Stimulated activated CD8-positive, alpha-beta memory T cell treated with anti-CD3 and anti-CD28 coated beads, Interleukin-12 subunit alpha, Interleukin-12 subunit beta, amount 100 ng/mL, for 1 hour (primary cell): ENCODE results near the gene UBASH3A.
"Not testable (repeated sequence)": the region's sequence is repeated elsewhere in the genome, so short reads cannot be mapped to it uniquely, and the experiment has no call there.

ENCODE experiments used
- DNase-seq: peaks from one replicate; pipeline ENCODE4 v3.0.0-alpha.2; 2020; ENCODE audit warnings: low read depth

Gene UBASH3A

DNA sequence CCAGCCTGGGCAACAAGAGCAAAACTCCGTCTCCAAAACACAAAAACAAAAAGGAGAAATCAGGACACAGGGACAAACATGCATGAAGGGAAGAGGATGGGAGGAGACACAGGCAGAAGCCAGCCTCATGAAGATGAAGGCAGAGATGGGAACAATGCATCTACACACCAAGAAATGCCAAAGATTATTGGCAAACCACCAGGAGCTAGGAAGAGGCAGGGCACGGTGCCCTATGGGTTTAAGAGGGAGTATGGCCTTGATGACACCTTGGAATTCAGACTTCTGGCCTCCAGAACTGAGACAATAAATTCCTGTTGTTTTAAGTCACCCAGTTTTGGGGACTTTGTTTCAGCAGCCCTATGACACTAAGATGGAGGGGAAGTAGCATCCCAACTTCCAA is 13.0 kb upstream of the UBASH3A start:
- no peak for DNase-seq

DNA sequence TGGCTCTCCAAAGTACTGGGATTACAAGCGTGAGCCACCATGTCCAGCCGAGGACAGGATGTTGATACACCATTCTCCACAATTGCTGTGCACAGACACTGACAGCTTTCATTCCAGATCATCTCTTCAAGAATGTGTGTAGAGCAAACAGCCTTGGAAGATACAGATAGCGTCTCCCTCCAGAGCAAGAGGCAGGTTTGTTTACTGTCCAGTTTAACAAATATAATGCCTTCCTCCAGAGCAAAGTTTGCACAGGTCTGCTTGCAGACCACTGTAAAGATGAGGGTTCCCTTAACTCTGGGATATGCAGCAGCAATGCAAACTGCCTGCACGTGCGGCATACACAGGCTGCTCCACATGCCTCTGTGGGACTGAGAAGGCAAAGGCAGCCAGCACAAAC is 12.4 kb upstream of the UBASH3A start:
- DNase-seq, result no peak

GRCh38 chr21:42392731-42393442 is 10.8 kb upstream of the UBASH3A start:
- DNase-seq, result no peak

DNA sequence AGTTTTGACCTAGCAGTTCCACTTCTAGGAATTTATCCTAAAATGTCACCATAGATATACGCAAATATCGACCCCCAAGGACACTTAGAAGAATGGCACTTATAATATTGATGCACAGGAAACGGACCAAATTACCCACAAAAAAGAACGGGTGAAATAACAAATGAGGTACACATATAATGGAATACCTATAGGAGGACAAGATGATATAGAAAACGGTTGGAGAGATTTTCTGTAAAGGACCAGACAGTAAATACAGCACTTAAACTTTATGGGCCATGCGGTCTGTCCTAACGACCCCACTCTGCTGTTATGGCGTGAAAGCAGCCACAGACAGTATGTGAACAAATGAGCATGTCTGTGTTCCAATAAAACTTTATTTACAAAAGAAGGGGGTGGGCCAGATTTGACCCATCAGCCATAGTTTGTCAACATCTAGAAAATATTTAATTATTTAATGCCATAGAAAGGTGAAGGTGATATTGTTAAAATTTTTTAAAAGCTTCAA is 10.2 kb upstream of the UBASH3A start:
- no peak for DNase-seq

GRCh38 chr21:42395302-42395701 is 8.4 kb upstream of the UBASH3A start:
- no peak for DNase-seq

- no peak for DNase-seq
These were observed 7.6 kb upstream of the UBASH3A start, which contains the start of gene TMPRSS3 for GRCh38 chr21:42395905-42396651. TMPRSS3 (minus strand) TSS chr21:42396052; CDS start chr21:42395417, 635 bp downstream.

DNA sequence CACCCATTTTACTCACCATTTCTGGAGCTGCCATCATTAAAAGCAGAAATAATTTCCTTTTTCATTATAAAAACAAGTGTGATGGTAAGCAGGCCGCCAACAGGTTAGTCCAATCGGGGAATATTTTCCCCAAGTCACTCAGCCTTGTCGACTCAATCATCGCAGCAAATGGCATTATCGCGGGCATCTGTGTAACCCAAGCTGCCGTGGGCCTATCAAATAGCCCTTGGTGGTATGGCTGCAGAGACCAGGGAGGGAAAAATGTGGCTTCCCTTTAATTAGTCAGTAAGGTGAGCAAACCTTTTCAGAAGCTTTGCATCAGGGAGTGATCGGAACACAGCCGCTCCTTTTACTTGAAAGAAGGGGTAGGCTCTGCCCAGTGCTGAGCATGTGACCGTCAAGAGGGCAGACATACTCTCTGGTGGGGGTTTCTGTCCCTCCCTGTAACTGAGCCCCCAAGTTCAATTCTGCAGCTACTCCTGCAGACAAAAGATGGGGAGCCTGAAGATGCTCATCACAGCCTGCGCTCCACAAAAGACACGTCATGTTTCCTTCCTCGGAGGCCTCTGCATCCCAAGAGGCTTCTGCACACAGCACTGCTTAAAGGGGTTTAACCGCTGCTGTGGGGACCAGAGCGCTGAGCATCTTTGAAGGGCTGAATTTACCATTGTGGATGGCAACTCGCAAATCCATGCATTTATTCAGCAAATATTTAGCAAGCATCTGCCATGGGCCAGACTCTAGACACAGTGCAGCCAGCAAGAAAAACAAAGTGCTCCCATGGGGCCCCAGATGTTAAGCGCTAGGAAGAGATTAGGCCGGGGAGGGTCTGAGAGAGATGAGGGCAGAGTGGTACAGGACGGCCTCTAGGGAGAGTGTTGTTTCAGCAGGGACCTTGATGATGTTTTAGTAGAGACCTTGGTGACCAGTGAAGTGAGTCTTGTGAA is 6.6 kb upstream of the UBASH3A start:
- DNase-seq, result no peak

GRCh38 chr21:42397746-42398394 is 5.8 kb upstream of the UBASH3A start:
- no peak for DNase-seq

GRCh38 chr21:42398436-42399028 is 5.2 kb upstream of the UBASH3A start:
- DNase-seq, result no peak

DNA sequence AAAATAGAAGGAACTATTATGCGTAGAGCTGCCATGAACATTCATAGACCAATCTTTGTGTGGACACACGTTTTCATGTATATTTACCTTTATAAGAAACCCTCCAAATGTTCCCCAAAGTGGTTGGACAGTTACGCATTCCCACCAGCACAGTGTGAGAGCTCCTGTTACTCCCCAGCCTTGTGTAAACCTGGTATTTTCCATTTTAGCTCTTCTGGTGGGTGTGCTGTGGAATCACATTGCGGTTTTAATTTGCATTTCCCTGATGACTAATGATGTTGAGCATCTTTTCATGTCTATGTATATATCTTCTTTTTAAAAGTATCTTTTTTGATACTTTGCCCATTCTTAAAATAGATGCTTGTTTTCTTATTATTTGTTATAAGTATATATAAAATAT is 3.2 kb upstream of the UBASH3A start:
- no peak for DNase-seq

DNA sequence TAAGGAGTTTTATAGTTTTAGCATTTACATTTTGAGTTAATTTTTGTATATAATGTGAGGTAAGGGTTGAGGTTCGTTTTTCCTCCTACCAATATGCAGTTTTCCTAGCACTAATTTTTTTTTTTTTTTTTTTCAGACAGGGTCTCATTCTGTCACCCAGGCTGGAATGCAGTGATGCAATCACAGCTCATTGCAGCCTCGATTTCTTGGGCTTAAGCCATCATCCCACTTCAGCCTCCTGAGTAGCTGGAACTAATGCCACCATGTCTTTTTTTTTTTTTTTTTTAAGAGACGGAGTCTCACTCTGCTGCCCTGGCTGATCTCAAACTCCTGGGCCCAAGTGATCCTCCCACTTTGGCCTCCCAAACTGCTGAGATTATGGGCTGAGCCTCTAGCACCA is 2.5 kb upstream of the UBASH3A start:
- DNase-seq, result no peak

GRCh38 chr21:42401820-42402251 is 1.9 kb upstream of the UBASH3A start:
- no peak for DNase-seq

DNA sequence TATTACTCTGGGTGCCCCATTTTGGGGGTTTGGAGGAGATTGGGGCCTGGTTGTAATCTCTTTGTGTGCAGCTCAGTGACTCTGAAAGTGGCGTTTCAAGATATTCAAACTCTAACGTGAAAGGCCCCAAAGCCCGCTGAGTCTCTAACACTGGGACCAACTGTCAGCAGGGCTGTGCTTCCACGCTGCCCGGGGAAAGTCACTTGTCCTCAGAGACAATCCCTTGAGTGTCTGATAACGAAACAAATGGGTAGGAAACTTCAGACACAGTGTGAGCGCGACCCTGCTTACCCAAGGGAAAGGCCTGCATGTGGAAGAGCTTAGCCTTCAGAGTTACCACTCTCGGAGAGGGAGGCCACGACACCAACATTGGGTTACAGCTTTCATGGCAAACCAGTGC is 837 bp downstream of the UBASH3A start:
- DNase-seq, result no peak

- no peak for DNase-seq
These were observed 1.6 kb downstream of the UBASH3A start for GRCh38 chr21:42405064-42406013.

DNA sequence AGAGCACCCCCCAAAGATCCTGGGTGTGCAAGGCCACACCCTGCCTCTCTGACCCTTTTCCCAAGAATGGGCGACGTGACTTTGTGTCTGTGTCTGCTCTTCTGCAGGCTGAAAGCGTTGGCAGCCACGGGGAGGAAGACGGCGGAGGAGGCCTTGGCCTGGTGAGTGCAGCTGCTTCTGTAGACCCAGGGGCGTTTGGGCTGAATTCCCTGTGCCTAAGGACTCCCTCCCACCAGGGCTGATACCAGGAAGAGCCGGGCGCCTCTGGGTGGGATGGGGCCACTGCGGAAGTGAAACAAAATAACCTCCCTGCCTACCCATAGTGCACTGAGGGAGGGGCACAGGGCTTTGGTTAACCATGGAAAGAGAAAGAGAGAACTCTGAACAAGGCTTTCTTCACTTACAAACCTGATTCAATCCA is 2.5 kb downstream of the UBASH3A start:
- DNase-seq, result no peak

DNA sequence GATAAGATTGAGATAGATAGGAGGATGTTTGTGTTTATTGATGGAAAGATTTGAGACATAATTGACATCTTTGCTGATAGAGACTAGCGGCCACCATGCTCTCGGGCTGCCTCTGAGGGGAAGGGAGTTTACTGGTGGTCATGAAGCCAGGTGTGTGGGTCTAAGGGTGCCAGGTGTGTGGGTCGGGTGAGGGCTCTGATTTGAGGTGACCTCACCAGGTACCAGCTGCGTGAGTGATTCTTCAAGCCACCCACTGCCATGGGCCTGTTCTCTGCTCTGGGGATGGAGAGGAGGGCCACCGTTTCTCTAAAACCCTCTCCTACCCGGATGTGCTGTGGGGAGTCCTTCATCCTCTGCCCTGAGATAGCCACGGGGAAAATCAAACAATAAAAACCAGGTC is 3.2 kb downstream of the UBASH3A start:
- DNase-seq, result no peak

GRCh38 chr21:42407476-42407875 is 3.8 kb downstream of the UBASH3A start:
- no peak for DNase-seq

DNA sequence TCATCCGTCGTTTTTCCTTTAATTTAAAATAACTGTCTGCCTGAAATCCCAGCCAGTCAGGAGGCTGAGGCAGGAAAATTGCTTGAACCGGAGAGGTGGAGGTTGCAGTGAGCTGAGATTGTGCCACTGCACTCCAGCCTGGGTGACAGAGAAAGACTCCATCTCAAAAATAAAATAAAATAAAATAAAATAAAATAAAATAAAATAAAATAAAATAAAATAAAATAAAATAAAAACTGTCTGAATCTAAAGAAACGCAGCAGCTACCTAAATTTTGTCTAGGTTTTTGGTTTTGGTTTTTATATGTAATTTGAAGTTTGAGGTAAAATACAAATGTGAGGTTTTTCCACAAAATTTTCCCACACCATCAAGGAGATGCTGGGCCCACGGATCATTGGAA is 5.0 kb downstream of the UBASH3A start:
- not testable (repeated sequence) for DNase-seq

- no peak for DNase-seq
These were observed 5.7 kb downstream of the UBASH3A start for GRCh38 chr21:42409366-42409765.
